ENCODE data around the gene ZNF865. TPM values are rescaled to one million over a fixed set of nuclear protein-coding genes. Genes with fewer than 3 reads are reported as not detected.

Gene ZNF865
- total RNA-seq, 4 donors from 2014 or later, result 8.1 to 17.8 (median 12.3) TPM

- no peak for TF ChIP-seq POLR2A (IDR thresholded peaks at IDR 0.05)
- TF ChIP-seq, protein P1, sequence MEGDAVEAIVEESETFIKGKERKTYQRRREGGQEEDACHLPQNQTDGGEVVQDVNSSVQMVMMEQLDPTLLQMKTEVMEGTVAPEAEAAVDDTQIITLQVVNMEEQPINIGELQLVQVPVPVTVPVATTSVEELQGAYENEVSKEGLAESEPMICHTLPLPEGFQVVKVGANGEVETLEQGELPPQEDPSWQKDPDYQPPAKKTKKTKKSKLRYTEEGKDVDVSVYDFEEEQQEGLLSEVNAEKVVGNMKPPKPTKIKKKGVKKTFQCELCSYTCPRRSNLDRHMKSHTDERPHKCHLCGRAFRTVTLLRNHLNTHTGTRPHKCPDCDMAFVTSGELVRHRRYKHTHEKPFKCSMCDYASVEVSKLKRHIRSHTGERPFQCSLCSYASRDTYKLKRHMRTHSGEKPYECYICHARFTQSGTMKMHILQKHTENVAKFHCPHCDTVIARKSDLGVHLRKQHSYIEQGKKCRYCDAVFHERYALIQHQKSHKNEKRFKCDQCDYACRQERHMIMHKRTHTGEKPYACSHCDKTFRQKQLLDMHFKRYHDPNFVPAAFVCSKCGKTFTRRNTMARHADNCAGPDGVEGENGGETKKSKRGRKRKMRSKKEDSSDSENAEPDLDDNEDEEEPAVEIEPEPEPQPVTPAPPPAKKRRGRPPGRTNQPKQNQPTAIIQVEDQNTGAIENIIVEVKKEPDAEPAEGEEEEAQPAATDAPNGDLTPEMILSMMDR (IDR thresholded peaks at IDR 0.05), result no peak
- intact Hi-C loops (cut with DNase I; ENCODE audit: low total_unique reads), result loop anchor here (10.0 kb wide), 1 partner anchor 99 kb away; no protein-coding TSS in a partner anchor
- WGBS, 2 donors, result 91 to 93% methylated on average over 59 to 68 of the region's 75 CpGs
- no peak overlapping the region for H3K4me3 ChIP-seq (ENCODE audit: low read depth, poor library complexity, severe bottlenecking)
- no peak for DNase-seq (ENCODE audit: low spot score in 2 of 2)
Measured at GRCh38 chr19:55613930-55614710, 8.7 kb downstream of the ZNF865 start.

- DNase-seq (ENCODE audit: low spot score in 2 of 2), result no peak
- intact Hi-C loops (cut with DNase I; ENCODE audit: low total_unique reads), result loop anchor here (10.0 kb wide), 1 partner anchor 100 kb away; no protein-coding TSS in a partner anchor
- WGBS, 2 donors, result 97 to 98% methylated on average over 61 to 83 of the region's 98 CpGs
Measured at GRCh38 chr19:55614711-55615542, 9.5 kb downstream of the ZNF865 start.

DNA sequence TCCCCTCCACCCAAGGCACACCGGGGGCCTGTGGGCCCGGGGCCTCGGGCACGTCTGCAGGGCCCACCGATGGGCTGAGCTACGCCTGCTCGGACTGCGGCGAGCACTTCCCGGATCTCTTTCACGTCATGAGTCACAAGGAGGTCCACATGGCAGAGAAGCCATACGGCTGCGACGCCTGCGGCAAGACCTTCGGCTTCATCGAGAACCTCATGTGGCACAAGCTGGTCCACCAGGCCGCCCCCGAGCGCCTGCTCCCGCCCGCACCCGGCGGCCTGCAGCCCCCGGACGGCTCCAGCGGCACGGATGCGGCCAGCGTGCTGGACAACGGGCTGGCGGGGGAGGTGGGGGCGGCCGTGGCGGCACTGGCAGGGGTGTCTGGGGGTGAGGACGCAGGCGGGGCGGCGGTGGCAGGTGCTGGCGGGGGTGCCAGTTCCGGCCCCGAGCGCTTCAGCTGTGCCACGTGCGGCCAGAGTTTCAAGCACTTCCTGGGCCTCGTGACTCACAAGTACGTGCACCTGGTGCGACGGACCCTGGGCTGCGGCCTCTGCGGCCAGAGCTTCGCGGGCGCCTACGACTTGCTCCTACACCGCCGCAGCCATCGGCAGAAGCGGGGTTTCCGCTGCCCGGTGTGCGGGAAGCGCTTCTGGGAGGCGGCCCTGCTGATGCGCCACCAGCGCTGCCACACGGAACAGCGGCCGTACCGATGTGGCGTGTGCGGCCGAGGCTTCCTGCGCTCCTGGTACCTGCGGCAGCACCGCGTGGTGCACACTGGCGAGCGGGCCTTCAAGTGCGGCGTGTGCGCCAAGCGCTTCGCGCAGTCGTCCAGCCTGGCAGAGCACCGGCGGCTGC lies 10.3 kb downstream of the ZNF865 start:
- no peak for DNase-seq (ENCODE audit: low spot score in 2 of 2)
- no peak overlapping the region for H3K4me3 ChIP-seq (ENCODE audit: low read depth, poor library complexity, severe bottlenecking)
- TF ChIP-seq, protein P1 (IDR thresholded peaks at IDR 0.05), result no peak
- no peak for TF ChIP-seq POLR2A (IDR thresholded peaks at IDR 0.05)
- WGBS, 2 donors, result 95 to 97% methylated on average over 58 to 76 of the region's 88 CpGs
- intact Hi-C loops (cut with DNase I; ENCODE audit: low total_unique reads), result loop anchor here (10.0 kb wide), 1 partner anchor 101 kb away; no protein-coding TSS in a partner anchor

More at GRCh38 chr19:55614711-55615542, 9.5 kb downstream of the ZNF865 start:
- no peak overlapping the region for H3K4me3 ChIP-seq (ENCODE audit: low read depth, poor library complexity, severe bottlenecking)
- no peak for TF ChIP-seq POLR2A (IDR thresholded peaks at IDR 0.05)
- TF ChIP-seq, protein P1 (IDR thresholded peaks at IDR 0.05), result no peak

DNA sequence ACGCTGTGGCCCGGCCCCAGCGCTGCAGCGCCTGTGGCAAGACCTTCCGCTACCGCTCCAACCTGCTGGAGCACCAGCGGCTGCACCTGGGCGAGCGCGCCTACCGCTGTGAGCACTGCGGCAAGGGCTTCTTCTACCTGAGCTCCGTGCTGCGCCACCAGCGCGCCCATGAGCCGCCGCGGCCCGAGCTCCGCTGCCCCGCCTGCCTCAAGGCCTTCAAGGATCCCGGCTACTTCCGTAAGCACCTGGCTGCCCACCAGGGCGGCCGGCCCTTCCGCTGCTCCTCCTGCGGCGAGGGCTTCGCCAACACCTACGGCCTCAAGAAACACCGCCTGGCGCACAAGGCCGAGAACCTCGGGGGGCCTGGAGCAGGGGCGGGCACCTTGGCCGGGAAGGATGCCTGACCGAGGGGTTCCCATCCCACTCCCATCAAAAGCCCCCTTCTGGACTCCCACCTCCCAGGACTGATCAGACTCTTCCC lies 11.0 kb downstream of the ZNF865 start:
- WGBS, 2 donors, result 97% methylated on average over 20 to 38 of the region's 38 CpGs
- DNase-seq (ENCODE audit: low spot score in 2 of 2), result no peak
- intact Hi-C loops (cut with DNase I; ENCODE audit: low total_unique reads), result loop anchor here (10.0 kb wide), 1 partner anchor 102 kb away; no protein-coding TSS in a partner anchor
- TF ChIP-seq, protein P1 (IDR thresholded peaks at IDR 0.05), result no peak
- no peak for TF ChIP-seq POLR2A (IDR thresholded peaks at IDR 0.05)
- H3K4me3 ChIP-seq (ENCODE audit: low read depth, poor library complexity, severe bottlenecking), result no peak overlapping the region

- DNase-seq (ENCODE audit: low spot score in 2 of 2), result no peak
- TF ChIP-seq, protein P1 (IDR thresholded peaks at IDR 0.05), result no peak
- no peak for TF ChIP-seq POLR2A (IDR thresholded peaks at IDR 0.05)
- WGBS, 2 donors, result 85 to 88% methylated on average over 8 of the region's 8 CpGs
- intact Hi-C loops (cut with DNase I; ENCODE audit: low total_unique reads), result loop anchor here (10.0 kb wide), 1 partner anchor 103 kb away; no protein-coding TSS in a partner anchor
- no peak overlapping the region for H3K4me3 ChIP-seq (ENCODE audit: low read depth, poor library complexity, severe bottlenecking)
Measured at GRCh38 chr19:55617426-55617825, 12.0 kb downstream of the ZNF865 start.

All from lower leg skin (tissue), 4 donors.